ENCODE measurements around the gene UNC80. TPM values are rescaled to one million over a fixed set of nuclear protein-coding genes. Genes with fewer than 3 reads are reported as not detected.

UNC80 gene
- total and polyA plus RNA-seq, 2 donors (not counting 3 experiments of a cell fraction or from before 2014, with no cell fraction given) = not detected

- Histone ChIP-seq H3K9ac (replicated peaks; ENCODE audit: extremely low read depth, insufficient read depth, low read length) (no peak overlapping the region), H2AFZ (ENCODE audit: low read depth, low read length) (no peak overlapping the region), H3K36me3 (ENCODE audit: control insufficient read depth in 2 of 2, extremely low read depth in 1 of 2, insufficient read depth in 2 of 2, low read length in 2 of 2) (no peaks in the 10 kb centered on the region), H3K27me3 (ENCODE audit: control insufficient read depth in 2 of 2, insufficient read depth in 2 of 2, low read length in 2 of 2) (no peaks in the 10 kb centered on the region), H3K4me3 (replicated peaks in 1 of 3; ENCODE audit: insufficient read depth in 1 of 3, low read depth in 1 of 3, low read length in 3 of 3) (no peak overlapping the region), H3K9me3 (replicated peaks; ENCODE audit: control insufficient read depth, insufficient read depth, low read length) (no peaks in the 10 kb centered on the region), H3K4me2 (ENCODE audit: insufficient read depth, low read length) (no peak overlapping the region), H3K4me1 (ENCODE audit: control insufficient read depth, extremely low read depth, insufficient read depth, low read length) (peaks cover 3% of the 10 kb centered on the region), H3K79me2 (ENCODE audit: control insufficient read depth, insufficient read depth, low read length) (no peaks in the 10 kb centered on the region), H3K9me1 (replicated peaks; ENCODE audit: control insufficient read depth, extremely low read depth, insufficient read depth, low read length) (no peaks in the 10 kb centered on the region), H3K27ac (ENCODE audit: insufficient read depth, low read depth, low read length) (no peak overlapping the region), H4K20me1 (replicated peaks; ENCODE audit: control insufficient read depth, extremely low read depth, insufficient read depth, low read length) (no peaks in the 10 kb centered on the region)
- TF ChIP-seq GATA2 (IDR thresholded peaks at IDR 0.05; ENCODE audit: insufficient read depth, insufficient read length, low read depth, low read length) (no peak), EZH2 (IDR thresholded peaks at IDR 0.05; ENCODE audit: borderline replicate concordance, low read depth, low read length, severe bottlenecking) (no peak), CTCF (IDR thresholded peaks at IDR 0.05; ENCODE audit: extremely low read depth in 1 of 2, insufficient read depth in 1 of 2, low read depth in 1 of 2, low read length in 2 of 2) (no peak), JUN (IDR thresholded peaks at IDR 0.05; ENCODE audit: borderline replicate concordance, insufficient read depth, insufficient read length, low read depth) (no peak), POLR2AphosphoS5 (IDR thresholded peaks at IDR 0.05; ENCODE audit: insufficient read depth, low read depth, low read length) (no peak), FOS (IDR thresholded peaks at IDR 0.05; ENCODE audit: borderline replicate concordance, insufficient read depth, low read length) (no peak), MAX (IDR thresholded peaks at IDR 0.05; ENCODE audit: insufficient read depth, insufficient read length) (no peak), POLR2A (IDR thresholded peaks at IDR 0.05; ENCODE audit: low read depth, low read length) (no peak), MYC (IDR thresholded peaks at IDR 0.05; ENCODE audit: low read depth, low read length) (no peak)
- no TSS peak for BruUV-seq (replicated peaks)
- ChIA-PET POLR2A (no interaction called here), CTCF (no interaction called here)
- dilution Hi-C loops (cut with MboI; ENCODE audit: extremely low pct_ligation_motif_present, low sequenced_read_pairs) (no loop called here), intact Hi-C loops (cut with micrococcal nuclease) (no loop called here)
- no peak for DNase-seq (ENCODE audit: low read depth, low spot score)
- no peak for FAIRE-seq
Observed at GRCh38 chr2:209940936-209941335, 169.3 kb downstream of the UNC80 start.

All from endothelial cell of umbilical vein (primary cell).